ENCODE data around the gene TPTE. TPM values are rescaled to one million over a fixed set of nuclear protein-coding genes. Genes with fewer than 3 reads are reported as not detected.
"Not testable (repeated sequence)": the region's sequence is repeated elsewhere in the genome, so short reads cannot be mapped to it uniquely, and the experiment has no call there.

TPTE gene
- total RNA-seq, 1 experiment from 2014 or later, result not detected

GRCh38 chr21:10639123-10639522, 117.7 kb downstream of the TPTE start:
- ChIA-PET POLR2A (no interaction called here), CTCF (no interaction called here)
- Histone ChIP-seq H3K4me1 (ENCODE audit: control insufficient read depth, insufficient read depth, low read length) (no peaks in the 10 kb centered on the region), H3K27ac (ENCODE audit: low read length) (no peak overlapping the region), H3K27me3 (ENCODE audit: control insufficient read depth, insufficient read depth, low read length) (no peaks in the 10 kb centered on the region), H3K36me3 (ENCODE audit: control insufficient read depth, insufficient read depth, low read length) (no peaks in the 10 kb centered on the region), H3K9me3 (ENCODE audit: control insufficient read depth, insufficient read depth, low read depth, low read length) (no peaks in the 10 kb centered on the region), H3K4me3 (ENCODE audit: low read depth in 2 of 2, low read length in 2 of 2) (no peak overlapping the region)
- ATAC-seq (no peak), DNase-seq (ENCODE audit: low read depth, low spot score) (no peak)
- in situ Hi-C loops (cut with HindIII; ENCODE audit: low pct_unique_long_range_greater_than_20kb, low sequenced_read_pairs), result no loop called here
- BruUV-seq (replicated peaks), result no TSS peak
- intact Hi-C loops (cut with micrococcal nuclease; ENCODE audit: unreplicated experiment), result no loop called here
- no peak for TF ChIP-seq REST (IDR thresholded peaks at IDR 0.05; ENCODE audit: insufficient read depth in 1 of 2, low read depth in 2 of 2, low read length in 1 of 2)
- TF ChIP-seq POLR2AphosphoS5 (IDR thresholded peaks at IDR 0.05; ENCODE audit: low read depth, low read length), result no peak
- TF ChIP-seq CTCF (IDR thresholded peaks at IDR 0.05), result no peak
- TF ChIP-seq TCF7L2 (IDR thresholded peaks at IDR 0.05; ENCODE audit: low read depth, low read length), result no peak
- no peak for TF ChIP-seq SIN3A (IDR thresholded peaks at IDR 0.05; ENCODE audit: borderline replicate concordance, insufficient read depth, low read depth, low read length)

GRCh38 chr21:10639746-10640145, 118.4 kb downstream of the TPTE start:
- ATAC-seq; H3K36me3 ChIP-seq (ENCODE audit: control insufficient read depth, insufficient read depth, low read length); H3K9me3 ChIP-seq (ENCODE audit: control insufficient read depth, insufficient read depth, low read depth, low read length); POLR2A ChIA-PET; H3K4me1 ChIP-seq (ENCODE audit: control insufficient read depth, insufficient read depth, low read length); H3K4me3 ChIP-seq (ENCODE audit: low read depth in 2 of 2, low read length in 2 of 2); DNase-seq (ENCODE audit: low read depth, low spot score); BruUV-seq (replicated peaks); in situ Hi-C loops (cut with HindIII; ENCODE audit: low pct_unique_long_range_greater_than_20kb, low sequenced_read_pairs); CTCF ChIA-PET; H3K27me3 ChIP-seq (ENCODE audit: control insufficient read depth, insufficient read depth, low read length); intact Hi-C loops (cut with micrococcal nuclease; ENCODE audit: unreplicated experiment); H3K27ac ChIP-seq (ENCODE audit: low read length): not testable (repeated sequence)

GRCh38 chr21:10640446-10640845, 119.1 kb downstream of the TPTE start:
- no peaks in the 10 kb centered on the region for H3K9me3 ChIP-seq (ENCODE audit: control insufficient read depth, insufficient read depth, low read depth, low read length)
- ATAC-seq (no peak), DNase-seq (ENCODE audit: low read depth, low spot score) (no peak)
- CTCF ChIA-PET, result no interaction called here
- H3K27me3 ChIP-seq (ENCODE audit: control insufficient read depth, insufficient read depth, low read length), result no peaks in the 10 kb centered on the region
- no peak overlapping the region for H3K4me3 ChIP-seq (ENCODE audit: low read depth in 2 of 2, low read length in 2 of 2)
- in situ Hi-C loops (cut with HindIII; ENCODE audit: low pct_unique_long_range_greater_than_20kb, low sequenced_read_pairs), result no loop called here
- POLR2A ChIA-PET, result no interaction called here
- no peak overlapping the region for H3K27ac ChIP-seq (ENCODE audit: low read length)
- intact Hi-C loops (cut with micrococcal nuclease; ENCODE audit: unreplicated experiment), result no loop called here
- H3K4me1 ChIP-seq (ENCODE audit: control insufficient read depth, insufficient read depth, low read length), result no peaks in the 10 kb centered on the region
- TF ChIP-seq REST (IDR thresholded peaks at IDR 0.05; ENCODE audit: insufficient read depth in 1 of 2, low read depth in 2 of 2, low read length in 1 of 2) (no peak), POLR2AphosphoS5 (IDR thresholded peaks at IDR 0.05; ENCODE audit: low read depth, low read length) (no peak), SIN3A (IDR thresholded peaks at IDR 0.05; ENCODE audit: borderline replicate concordance, insufficient read depth, low read depth, low read length) (no peak), CTCF (IDR thresholded peaks at IDR 0.05) (no peak), TCF7L2 (IDR thresholded peaks at IDR 0.05; ENCODE audit: low read depth, low read length) (no peak)
- no TSS peak for BruUV-seq (replicated peaks)
- H3K36me3 ChIP-seq (ENCODE audit: control insufficient read depth, insufficient read depth, low read length), result no peaks in the 10 kb centered on the region

Measured in Panc1 (cell line).